ENCODE results near the gene FERMT1. TPM values are rescaled to one million over a fixed set of nuclear protein-coding genes. Genes with fewer than 3 reads are reported as not detected.

FERMT1 gene
- total and polyA plus RNA-seq, 2 experiments from 2014 or later: 16.2 to 18.3 TPM

GRCh38 chr20:6116758-6117157, 6.1 kb downstream of the FERMT1 start (continued):
- TF ChIP-seq ZNF462 (CRISPR knock-in tag; IDR thresholded peaks at IDR 0.05): no peak

- no peak for ATAC-seq
- Histone ChIP-seq H3K36me3 (ENCODE audit: insufficient read depth) (peaks cover 46% of the 10 kb centered on the region), H3K27me3 (ENCODE audit: insufficient read depth) (no peaks in the 10 kb centered on the region), H3K27ac (ENCODE audit: low read depth) (no peak overlapping the region), H3K9me2 (ENCODE audit: insufficient read depth) (no peaks in the 10 kb centered on the region), H2AFZ (no peak overlapping the region), H3F3A (replicated peaks; ENCODE audit: low read depth) (no peaks in the 10 kb centered on the region), H4K20me1 (replicated peaks; ENCODE audit: insufficient read depth) (no peaks in the 10 kb centered on the region), H3K4me2 (no peak overlapping the region), H3K4me1 (ENCODE audit: insufficient read depth) (peaks cover 13% of the 10 kb centered on the region), H3K4me3 (no peak overlapping the region), H3K79me2 (replicated peaks; ENCODE audit: insufficient read depth) (no peaks in the 10 kb centered on the region)
- Mint-ChIP-seq H3K36me3 (ENCODE audit: low read depth) (peaks cover 85% of the 10 kb centered on the region), H3K27ac (no peak overlapping the region), H3K9me3 (peaks cover 30% of the 10 kb centered on the region), H3K4me3 (no peak overlapping the region), H3K27me3 (ENCODE audit: insufficient read depth, low read depth, poor library complexity) (peaks cover 5% of the 10 kb centered on the region), H3K4me1 (peaks cover 13% of the 10 kb centered on the region)
- no peak for DNase-seq (ENCODE audit: low spot score)
- TF ChIP-seq ZNF462 (CRISPR knock-in tag; IDR thresholded peaks at IDR 0.05) (no peak), CREB1 (CRISPR knock-in tag; IDR thresholded peaks at IDR 0.05; ENCODE audit: low read depth) (no peak), ZNF114 (CRISPR knock-in tag; IDR thresholded peaks at IDR 0.05) (no peak), ZNF331 (CRISPR knock-in tag; IDR thresholded peaks at IDR 0.05; ENCODE audit: low read depth) (no peak), EZH2phosphoT487 (IDR thresholded peaks at IDR 0.05; ENCODE audit: unreplicated experiment) (no peak)
These were observed 7.5 kb downstream of the FERMT1 start for GRCh38 chr20:6115221-6115895.

All from GM23338 (cell line).